HCT116 (cell line): Measurements from ENCODE around the gene MAP3K2. TPM values are rescaled to one million over a fixed set of nuclear protein-coding genes. Genes with fewer than 3 reads are reported as not detected.

Experiments
- ATAC-seq: fragments of 200-7000 bp; cut with Tn5 transposase; 2 replicates; pipeline ENCODE4 v1.9.1; 2020; ENCODE audit warnings: mild to moderate bottlenecking, moderate library complexity
- BruUV-seq: library from RNA; stranded (reverse); fragments of 400-500 nt; replicated peaks from 2 replicates; lab custom pipeline; 2021; lab: Mats Ljungman, UMichigan
- CTCF ChIA-PET: fragments of 300-600 bp; sonication (Branson Sonifier 250); formaldehyde crosslinking; loops from one replicate; lab custom pipeline; 2021; ENCODE audit warnings: antibody characterized with exemption; lab: Charles Lee
- POLR2A ChIA-PET: fragments of 300-600, 350-600 bp; sonication (Branson Sonifier 250); formaldehyde crosslinking; loops from one replicate; lab custom pipeline; 2021; ENCODE audit warnings: antibody characterized with exemption; lab: Charles Lee
- RAD21 ChIA-PET, 2 experiments: fragments of 300-600 bp; sonication (Branson Sonifier 250); formaldehyde crosslinking; loops; one replicate each; lab custom pipeline; 2023; ENCODE audit warnings: low total read pairs in 2 of 2; ENCODE audit not compliant: uncharacterized antibody in 2 of 2, unreplicated experiment in 2 of 2, low non-redundant PET in 1 of 2; lab: Charles Lee
- DNase-seq: peaks from one replicate; pipeline ENCODE4 v3.0.0-alpha.2; 2010; ENCODE audit warnings: low read depth, low spot score
- H2AFZ ChIP-seq: fragments of 200-600 bp; shearing (Covaris generic), sonication (generic); 2 replicates; pipeline ENCODE4 v1.6.1; 2017; ENCODE audit warnings: low read depth, mixed run types, mixed read lengths, antibody characterized with exemption, low read length; ENCODE audit not compliant: poor library complexity, severe bottlenecking
- H3K27ac ChIP-seq: 2 replicates; pipeline ENCODE4 v1.5.1; 2012; ENCODE audit warnings: low read depth, low read length
- H3K27me3 ChIP-seq: fragments of 200-600 bp; sonication (generic); 2 replicates; pipeline ENCODE4 v1.6.1; 2016; ENCODE audit warnings: mixed run types, low read length, mixed read lengths; ENCODE audit not compliant: insufficient read depth
- H3K36me3 ChIP-seq, 2 experiments: fragments of 200-500 bp in 1 of 2; fragments of 200-600 bp in 1 of 2; sonication (Bioruptor generic) in 1 of 2; sonication (generic) in 1 of 2; 2 replicates each; pipeline versions ENCODE4 v1.5.1 to v1.6.1; 2014 to 2016; ENCODE audit warnings: low read length in 2 of 2, inconsistent platforms in 1 of 2, mixed read lengths in 1 of 2, mixed run types in 1 of 2; ENCODE audit not compliant: insufficient read depth in 2 of 2, control insufficient read depth in 1 of 2
- H3K4me1 ChIP-seq, 2 experiments: fragments of 200-600 bp in 1 of 2; sonication (generic) in 1 of 2; 2 replicates each; pipeline versions ENCODE4 v1.5.1 to v1.6.1; 2012 to 2017; ENCODE audit warnings: low read length in 2 of 2, inconsistent platforms in 1 of 2, mild to moderate bottlenecking in 1 of 2, mixed read lengths in 1 of 2, mixed run types in 1 of 2, moderate library complexity in 1 of 2; ENCODE audit not compliant: insufficient read depth in 2 of 2, control insufficient read depth in 1 of 2
- H3K4me2 ChIP-seq: fragments of 200-600 bp; sonication (generic); 2 replicates; pipeline ENCODE4 v1.6.1; 2017; ENCODE audit warnings: mixed run types, low read length, mixed read lengths
- H3K4me3 ChIP-seq, 2 experiments: fragments of 200-600 bp in 1 of 2; sonication (generic) in 1 of 2; replicated peaks in 1 of 2; 2 replicates each; pipeline ENCODE4 v1.5.1; 2011 to 2016; ENCODE audit warnings: low read length in 2 of 2, control low read depth in 1 of 2, low read depth in 1 of 2, mild to moderate bottlenecking in 1 of 2, mixed read lengths in 1 of 2, mixed run types in 1 of 2
- H3K79me2 ChIP-seq: fragments of 200-600 bp; sonication (generic); 2 replicates; pipeline ENCODE4 v1.6.1; 2017; ENCODE audit warnings: mild to moderate bottlenecking, mixed run types, low read length, moderate library complexity, mixed read lengths; ENCODE audit not compliant: insufficient read depth
- H3K9ac ChIP-seq: fragments of 200-600 bp; sonication (generic); 2 replicates; pipeline ENCODE4 v1.6.1; 2016; ENCODE audit warnings: low read length, mixed read lengths
- H3K9me2 ChIP-seq: fragments of 200-600 bp; sonication (generic), shearing (Covaris generic); 2 replicates; pipeline ENCODE4 v1.6.1; 2017; ENCODE audit warnings: mixed run types, mild to moderate bottlenecking, moderate library complexity; ENCODE audit not compliant: insufficient read depth
- H3K9me3 ChIP-seq, 2 experiments: fragments of 200-500 bp in 1 of 2; fragments of 200-600 bp in 1 of 2; sonication (Bioruptor generic) in 1 of 2; sonication (generic) in 1 of 2; 2 replicates each; pipeline ENCODE4 v1.6.1; 2014 to 2017; ENCODE audit warnings: low read length in 2 of 2, mixed read lengths in 2 of 2, inconsistent platforms in 1 of 2, low read depth in 1 of 2, mild to moderate bottlenecking in 1 of 2, mixed run types in 1 of 2, moderate library complexity in 1 of 2; ENCODE audit not compliant: control insufficient read depth in 1 of 2, insufficient read depth in 1 of 2
- H4K20me1 ChIP-seq: fragments of 200-600 bp; sonication (generic), shearing (Covaris generic); 2 replicates; pipeline ENCODE4 v1.6.1; 2017; ENCODE audit warnings: mixed run types, mild to moderate bottlenecking, moderate library complexity; ENCODE audit not compliant: insufficient read depth
- ATF3 ChIP-seq: IDR thresholded peaks from 2 replicates; pipeline ENCODE4 v1.6.1; 2012
- CBX3 ChIP-seq: IDR thresholded peaks from 2 replicates; pipeline ENCODE4 v1.6.1; 2012; ENCODE audit warnings: low read depth
- CEBPB ChIP-seq: IDR thresholded peaks from 2 replicates; pipeline ENCODE4 v1.6.1; 2012; ENCODE audit warnings: low read depth
- ELF1 ChIP-seq: IDR thresholded peaks from 2 replicates; pipeline ENCODE4 v1.6.1; 2012; ENCODE audit warnings: low read depth, borderline replicate concordance
- EZH2 ChIP-seq: fragments of 200-600 bp; sonication (generic); IDR thresholded peaks from 2 replicates; pipeline ENCODE4 v1.6.1; 2017; ENCODE audit warnings: antibody characterized with exemption, mixed run types
- EZH2phosphoT487 ChIP-seq: fragments of 200-600 bp; IDR thresholded peaks from 2 replicates; pipeline ENCODE4 v1.6.1; 2018; ENCODE audit warnings: antibody characterized with exemption, borderline replicate concordance
- FOSL1 ChIP-seq: IDR thresholded peaks from 2 replicates; pipeline ENCODE4 v1.6.1; 2012; ENCODE audit warnings: low read depth
- JUND ChIP-seq: IDR thresholded peaks from 2 replicates; pipeline ENCODE4 v1.6.1; 2012
- MAX ChIP-seq: IDR thresholded peaks from 2 replicates; pipeline ENCODE4 v1.6.1; 2012
- POLR2AphosphoS5 ChIP-seq: IDR thresholded peaks from 2 replicates; pipeline ENCODE4 v1.6.1; 2011; ENCODE audit warnings: mild to moderate bottlenecking, low read depth, low read length, moderate library complexity
- RAD21 ChIP-seq: IDR thresholded peaks from 2 replicates; pipeline ENCODE4 v1.6.1; 2012; ENCODE audit warnings: low read depth, mild to moderate bottlenecking
- SIN3A ChIP-seq: IDR thresholded peaks from 2 replicates; pipeline ENCODE4 v1.6.1; 2012; ENCODE audit warnings: low read depth
- SP1 ChIP-seq: IDR thresholded peaks from 2 replicates; pipeline ENCODE4 v1.6.1; 2012; ENCODE audit warnings: low read depth
- SRF ChIP-seq: IDR thresholded peaks from 2 replicates; pipeline ENCODE4 v1.6.1; 2012; ENCODE audit warnings: low read depth
- ZBTB33 ChIP-seq: IDR thresholded peaks from 2 replicates; pipeline ENCODE4 v1.6.1; 2011; ENCODE audit warnings: mild to moderate bottlenecking, low read length, moderate library complexity; ENCODE audit not compliant: insufficient replicate concordance; ENCODE audit errors: extremely low read depth
- intact Hi-C: fragments of 100-400 bp; cut with micrococcal nuclease; formaldehyde crosslinking; loops from 2 replicates; pipeline ENCODE4 v1.10.0; 2022
- total RNA-seq: library from RNA; stranded (reverse); gene quantifications from one replicate; pipeline ENCODE4 v1.2.1, GENCODE V29; 2021; ENCODE audit not compliant: unreplicated experiment
- TF ChIP-seq, protein P1 (sequence below): IDR thresholded peaks from 2 replicates; pipeline ENCODE4 v1.6.1; 2012; ENCODE audit warnings: low read depth

The MAP3K2 gene
- total RNA-seq, 1 experiment from 2014 or later: 44.5 TPM

DNA sequence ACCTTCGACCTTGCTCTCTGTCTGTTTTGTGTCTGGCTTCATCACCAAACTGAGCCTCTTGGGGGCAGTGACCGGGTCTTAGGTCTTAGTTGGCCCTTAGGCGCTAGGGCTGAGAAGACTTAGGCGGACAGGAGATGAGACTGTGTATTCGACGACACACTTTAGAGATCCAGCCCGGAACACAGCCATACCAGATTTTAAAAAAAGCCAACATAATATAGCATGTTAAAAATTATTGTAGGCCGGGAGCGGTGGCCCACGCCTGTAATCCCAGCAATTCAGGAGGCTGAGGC lies 21.0 kb upstream of the MAP3K2 start (continued):
- TF ChIP-seq, protein P1, sequence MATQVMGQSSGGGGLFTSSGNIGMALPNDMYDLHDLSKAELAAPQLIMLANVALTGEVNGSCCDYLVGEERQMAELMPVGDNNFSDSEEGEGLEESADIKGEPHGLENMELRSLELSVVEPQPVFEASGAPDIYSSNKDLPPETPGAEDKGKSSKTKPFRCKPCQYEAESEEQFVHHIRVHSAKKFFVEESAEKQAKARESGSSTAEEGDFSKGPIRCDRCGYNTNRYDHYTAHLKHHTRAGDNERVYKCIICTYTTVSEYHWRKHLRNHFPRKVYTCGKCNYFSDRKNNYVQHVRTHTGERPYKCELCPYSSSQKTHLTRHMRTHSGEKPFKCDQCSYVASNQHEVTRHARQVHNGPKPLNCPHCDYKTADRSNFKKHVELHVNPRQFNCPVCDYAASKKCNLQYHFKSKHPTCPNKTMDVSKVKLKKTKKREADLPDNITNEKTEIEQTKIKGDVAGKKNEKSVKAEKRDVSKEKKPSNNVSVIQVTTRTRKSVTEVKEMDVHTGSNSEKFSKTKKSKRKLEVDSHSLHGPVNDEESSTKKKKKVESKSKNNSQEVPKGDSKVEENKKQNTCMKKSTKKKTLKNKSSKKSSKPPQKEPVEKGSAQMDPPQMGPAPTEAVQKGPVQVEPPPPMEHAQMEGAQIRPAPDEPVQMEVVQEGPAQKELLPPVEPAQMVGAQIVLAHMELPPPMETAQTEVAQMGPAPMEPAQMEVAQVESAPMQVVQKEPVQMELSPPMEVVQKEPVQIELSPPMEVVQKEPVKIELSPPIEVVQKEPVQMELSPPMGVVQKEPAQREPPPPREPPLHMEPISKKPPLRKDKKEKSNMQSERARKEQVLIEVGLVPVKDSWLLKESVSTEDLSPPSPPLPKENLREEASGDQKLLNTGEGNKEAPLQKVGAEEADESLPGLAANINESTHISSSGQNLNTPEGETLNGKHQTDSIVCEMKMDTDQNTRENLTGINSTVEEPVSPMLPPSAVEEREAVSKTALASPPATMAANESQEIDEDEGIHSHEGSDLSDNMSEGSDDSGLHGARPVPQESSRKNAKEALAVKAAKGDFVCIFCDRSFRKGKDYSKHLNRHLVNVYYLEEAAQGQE: no peak
- TF ChIP-seq CBX3 (no peak), SIN3A (no peak), SRF (no peak), MAX (no peak), EZH2phosphoT487 (no peak)

DNA sequence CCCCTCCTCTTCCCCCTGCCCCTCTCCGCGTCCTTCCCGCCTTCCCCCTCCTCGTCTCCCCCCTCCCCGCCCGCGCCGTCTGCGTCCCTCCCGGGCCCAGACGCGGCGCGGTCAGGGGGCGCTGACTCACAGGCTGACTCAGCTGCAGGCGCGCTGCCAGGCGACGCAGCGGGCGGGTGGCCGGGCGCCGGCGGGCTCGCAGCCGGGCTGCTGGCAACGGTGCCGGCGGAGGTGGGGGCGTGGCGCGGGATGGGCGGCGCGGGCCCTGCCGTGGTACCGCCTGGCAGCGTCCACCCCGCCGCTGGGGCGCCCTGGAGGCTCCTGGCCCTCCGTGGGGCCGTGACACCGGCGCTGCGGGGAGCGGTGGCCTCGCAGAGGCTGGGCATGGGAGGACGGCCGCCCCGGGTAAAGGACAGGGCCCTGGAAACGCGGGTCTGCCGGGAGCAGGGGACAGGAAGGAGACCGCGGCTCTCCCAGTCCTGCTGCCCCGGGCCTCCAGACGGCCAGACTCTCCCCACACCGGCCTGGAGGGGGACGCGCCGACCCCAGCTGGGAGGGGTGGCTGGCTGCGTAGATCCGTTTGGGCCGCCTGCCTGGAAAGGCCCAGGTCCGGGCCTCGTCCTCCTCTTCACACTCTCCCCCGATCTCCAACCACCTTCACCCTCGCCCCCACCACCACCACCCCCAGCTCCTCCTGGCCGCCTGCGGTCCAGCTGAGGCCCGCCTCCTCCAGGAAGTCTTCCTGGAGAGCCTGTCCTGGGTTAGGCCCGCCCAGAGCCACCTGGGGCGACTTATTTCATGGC lies 20.4 kb upstream of the MAP3K2 start:
- DNase-seq (peak; percentile 57), ATAC-seq (peak; percentile 87)
- CTCF ChIA-PET: interaction anchor here (0.6 kb wide), 1 partner anchor 573 kb away, joined by 3 read pairs; no protein-coding TSS in a partner anchor
- POLR2A ChIA-PET: no interaction called here
- no TSS peak for BruUV-seq
- H3K9me2 ChIP-seq: no peaks in the 10 kb centered on the region
- H4K20me1 ChIP-seq: no peaks in the 10 kb centered on the region
- RAD21 ChIA-PET: no interaction called here
- H3K4me2 ChIP-seq: peak overlapping the region; percentile 76
- peaks cover 41% of the 10 kb centered on the region for H3K27me3 ChIP-seq
- H3K4me1 ChIP-seq: peaks cover 24 to 26% of the 10 kb centered on the region in 2 experiments
- intact Hi-C loops: no loop called here
- H3K4me3 ChIP-seq: peak overlapping the region; percentile 33 to 50
- no peaks in the 10 kb centered on the region for H3K9me3 ChIP-seq
- no peaks in the 10 kb centered on the region for H3K36me3 ChIP-seq
- peak overlapping the region; percentile 39; the same call in 1 of the 2 replicates for H3K27ac ChIP-seq
- H3K9ac ChIP-seq: peak overlapping the region; percentile 13; the same call in 1 of the 2 replicates
- no peaks in the 10 kb centered on the region for H3K79me2 ChIP-seq
- H2AFZ ChIP-seq: no peak overlapping the region
- TF ChIP-seq MAX: peak; percentile 45
- TF ChIP-seq EZH2: no peak
- TF ChIP-seq FOSL1: peak; percentile 91
- peak; percentile 61; the same call in 1 of the 2 replicates for TF ChIP-seq SRF
- no peak for TF ChIP-seq ELF1
- no peak for TF ChIP-seq ATF3
- no peak for TF ChIP-seq ZBTB33
- TF ChIP-seq SIN3A: no peak
- no peak for TF ChIP-seq RAD21
- TF ChIP-seq JUND: peak; percentile 89
- peak; percentile 81 for TF ChIP-seq POLR2AphosphoS5
- TF ChIP-seq CEBPB: no peak; the same call in 1 of the 2 replicates
- no peak for TF ChIP-seq EZH2phosphoT487
- TF ChIP-seq SP1: peak; percentile 72
